Skeletal muscle satellite cell (primary cell): ENCODE data around the gene ELMO3.

Source experiments
- H3K27me3 ChIP-seq: 2 replicates; pipeline ENCODE4 v1.7.0; 2013; ENCODE audit warnings: low read length; ENCODE audit not compliant: control insufficient read depth, insufficient read depth
- H3K36me3 ChIP-seq: 2 replicates; pipeline ENCODE4 v1.7.0; 2013; ENCODE audit warnings: mild to moderate bottlenecking, control low read depth, low read length; ENCODE audit not compliant: insufficient read depth
- H3K4me1 ChIP-seq: 2 replicates; pipeline ENCODE4 v1.7.0; 2013; ENCODE audit warnings: low read length; ENCODE audit not compliant: control insufficient read depth, insufficient read depth
- H3K4me2 ChIP-seq: 2 replicates; pipeline ENCODE4 v1.7.0; 2013; ENCODE audit warnings: mild to moderate bottlenecking, low read length
- H3K4me3 ChIP-seq: 2 replicates; pipeline ENCODE4 v1.7.0; 2013; ENCODE audit warnings: low read length
- H3K9ac ChIP-seq: 2 replicates; pipeline ENCODE4 v1.7.0; 2013; ENCODE audit warnings: mild to moderate bottlenecking, low read depth, low read length, moderate library complexity
- H3K9me3 ChIP-seq: replicated peaks from 2 replicates; pipeline ENCODE4 v1.7.0; 2013; ENCODE audit warnings: mild to moderate bottlenecking, control low read depth, low read length

Gene ELMO3

GRCh38 chr16:67194260-67194659, 4.7 kb upstream of the ELMO3 start:
- H3K9ac ChIP-seq: peak overlapping the region; percentile 99
- no peaks in the 10 kb centered on the region for H3K9me3 ChIP-seq
- peaks cover 28% of the 10 kb centered on the region for H3K4me1 ChIP-seq
- H3K27me3 ChIP-seq: no peaks in the 10 kb centered on the region
- peaks cover 56% of the 10 kb centered on the region for H3K36me3 ChIP-seq
- H3K4me3 ChIP-seq: peak overlapping the region; percentile 16
- H3K4me2 ChIP-seq: peak overlapping the region; percentile 90

GRCh38 chr16:67195676-67196075, 3.3 kb upstream of the ELMO3 start:
- no peaks in the 10 kb centered on the region for H3K27me3 ChIP-seq
- H3K4me3 ChIP-seq: no peak overlapping the region
- no peak overlapping the region for H3K4me2 ChIP-seq
- H3K4me1 ChIP-seq: peaks cover 22% of the 10 kb centered on the region
- peaks cover 64% of the 10 kb centered on the region for H3K36me3 ChIP-seq
- no peaks in the 10 kb centered on the region for H3K9me3 ChIP-seq
- H3K9ac ChIP-seq: no peak overlapping the region

- no peak overlapping the region for H3K4me3 ChIP-seq
- H3K36me3 ChIP-seq: peaks cover 73% of the 10 kb centered on the region
- H3K27me3 ChIP-seq: no peaks in the 10 kb centered on the region
- no peak overlapping the region for H3K4me2 ChIP-seq
- H3K9me3 ChIP-seq: no peaks in the 10 kb centered on the region
- H3K4me1 ChIP-seq: peaks cover 16% of the 10 kb centered on the region
- no peak overlapping the region for H3K9ac ChIP-seq
Measured at GRCh38 chr16:67196881-67197280, 2.0 kb upstream of the ELMO3 start.

- no peak overlapping the region for H3K4me2 ChIP-seq
- peaks cover 16% of the 10 kb centered on the region for H3K4me1 ChIP-seq
- no peak overlapping the region for H3K9ac ChIP-seq
- peaks cover 73% of the 10 kb centered on the region for H3K36me3 ChIP-seq
- no peaks in the 10 kb centered on the region for H3K9me3 ChIP-seq
- H3K4me3 ChIP-seq: no peak overlapping the region
- no peaks in the 10 kb centered on the region for H3K27me3 ChIP-seq
Measured at GRCh38 chr16:67197704-67198103, 1.2 kb upstream of the ELMO3 start.

GRCh38 chr16:67198238-67198734, 645 bp upstream of the ELMO3 start:
- no peak overlapping the region for H3K4me3 ChIP-seq
- no peaks in the 10 kb centered on the region for H3K9me3 ChIP-seq
- no peaks in the 10 kb centered on the region for H3K27me3 ChIP-seq
- H3K4me2 ChIP-seq: no peak overlapping the region
- H3K4me1 ChIP-seq: peaks cover 11% of the 10 kb centered on the region
- H3K9ac ChIP-seq: no peak overlapping the region
- H3K36me3 ChIP-seq: peaks cover 69% of the 10 kb centered on the region

- Histone ChIP-seq H3K4me1 (no peaks in the 10 kb centered on the region), H3K4me2 (no peak overlapping the region), H3K9me3 (no peaks in the 10 kb centered on the region), H3K36me3 (peaks cover 64% of the 10 kb centered on the region), H3K27me3 (no peaks in the 10 kb centered on the region), H3K9ac (no peak overlapping the region), H3K4me3 (no peak overlapping the region)
Measured at GRCh38 chr16:67199808-67200198, 872 bp downstream of the ELMO3 start.

- Histone ChIP-seq H3K4me1 (no peaks in the 10 kb centered on the region), H3K9ac (no peak overlapping the region), H3K27me3 (no peaks in the 10 kb centered on the region), H3K9me3 (no peaks in the 10 kb centered on the region), H3K4me3 (no peak overlapping the region), H3K36me3 (peaks cover 57% of the 10 kb centered on the region), H3K4me2 (no peak overlapping the region)
Measured at GRCh38 chr16:67200491-67200890, 1.6 kb downstream of the ELMO3 start.

GRCh38 chr16:67201411-67202345, 2.7 kb downstream of the ELMO3 start:
- no peak overlapping the region for H3K4me3 ChIP-seq
- H3K36me3 ChIP-seq: peaks cover 45% of the 10 kb centered on the region
- H3K4me1 ChIP-seq: peaks cover 5% of the 10 kb centered on the region
- H3K27me3 ChIP-seq: no peaks in the 10 kb centered on the region
- no peak overlapping the region for H3K4me2 ChIP-seq
- H3K9ac ChIP-seq: no peak overlapping the region
- H3K9me3 ChIP-seq: no peaks in the 10 kb centered on the region

- Histone ChIP-seq H3K9me3 (no peaks in the 10 kb centered on the region), H3K27me3 (no peaks in the 10 kb centered on the region), H3K4me2 (no peak overlapping the region), H3K4me3 (no peak overlapping the region), H3K9ac (no peak overlapping the region), H3K36me3 (peaks cover 37% of the 10 kb centered on the region), H3K4me1 (peaks cover 13% of the 10 kb centered on the region)
Measured at GRCh38 chr16:67202426-67202825, 3.5 kb downstream of the ELMO3 start.

- Histone ChIP-seq H3K9ac (no peak overlapping the region), H3K9me3 (no peaks in the 10 kb centered on the region), H3K4me2 (no peak overlapping the region), H3K4me1 (peaks cover 19% of the 10 kb centered on the region), H3K36me3 (peaks cover 31% of the 10 kb centered on the region), H3K4me3 (no peak overlapping the region), H3K27me3 (no peaks in the 10 kb centered on the region)
Measured at GRCh38 chr16:67202956-67203493, 4.1 kb downstream of the ELMO3 start.

GRCh38 chr16:67204076-67204475, 5.1 kb downstream of the ELMO3 start:
- Histone ChIP-seq H3K4me3 (no peak overlapping the region), H3K9ac (no peak overlapping the region), H3K4me2 (no peak overlapping the region), H3K4me1 (peaks cover 22% of the 10 kb centered on the region), H3K36me3 (peaks cover 26% of the 10 kb centered on the region), H3K9me3 (no peaks in the 10 kb centered on the region), H3K27me3 (no peaks in the 10 kb centered on the region)
